HepG2 (cell line): ENCODE results near the gene ABCD1. TPM values are rescaled to one million over a fixed set of nuclear protein-coding genes. Genes with fewer than 3 reads are reported as not detected.

Experiments used
- ETV5 ChIP-seq: IDR thresholded peaks from 2 replicates; pipeline ENCODE4 v1.6.1; 2018; ENCODE audit warnings: missing biosample characterization, missing genetic modification reagents, inconsistent platforms, borderline replicate concordance
- FOXC1 ChIP-seq: sonication (generic); formaldehyde crosslinking; IDR thresholded peaks from 2 replicates; pipeline ENCODE4 v1.8.0; 2022; ENCODE audit warnings: mild to moderate bottlenecking, missing genetic modification reagents, borderline replicate concordance
- FOXP1 ChIP-seq, 2 experiments: fragments of 450-650 bp in 1 of 2; IDR thresholded peaks; 2 replicates each; pipeline ENCODE4 v1.6.1; 2017 to 2018; ENCODE audit warnings: antibody characterized with exemption in 1 of 2
- GATAD2A ChIP-seq: IDR thresholded peaks from 2 replicates; pipeline ENCODE4 v1.6.1; 2016
- NFKB2 ChIP-seq: sonication (generic); formaldehyde crosslinking; IDR thresholded peaks from 2 replicates; pipeline ENCODE4 v1.4.0; 2020; ENCODE audit warnings: missing genetic modification reagents, borderline replicate concordance
- NR2F6 ChIP-seq, 2 experiments: IDR thresholded peaks; 2 replicates each; pipeline ENCODE4 v1.6.1; 2016; ENCODE audit warnings: antibody characterized with exemption in 1 of 2, mild to moderate bottlenecking in 1 of 2
- PLSCR1 ChIP-seq: sonication (generic); formaldehyde crosslinking; IDR thresholded peaks from 2 replicates; pipeline ENCODE4 v1.5.0; 2020; ENCODE audit warnings: missing genetic modification reagents, mild to moderate bottlenecking, borderline replicate concordance
- POGK ChIP-seq: sonication (generic); formaldehyde crosslinking; conservative IDR thresholded peaks from 2 replicates; pipeline ENCODE4 v1.8.0; 2022; ENCODE audit warnings: mild to moderate bottlenecking, moderate library complexity, missing genetic modification reagents
- RXRB ChIP-seq: IDR thresholded peaks from 2 replicates; pipeline ENCODE4 v1.6.1; 2016; ENCODE audit warnings: borderline replicate concordance, missing genetic modification reagents, missing compliant biosample characterization
- TFDP2 ChIP-seq: sonication (generic); formaldehyde crosslinking; IDR thresholded peaks from 2 replicates; pipeline ENCODE4 v1.4.0; 2020; ENCODE audit warnings: missing genetic modification reagents
- ZNF205 ChIP-seq: IDR thresholded peaks from 2 replicates; pipeline ENCODE4 v1.6.1; 2018; ENCODE audit warnings: missing biosample characterization, missing genetic modification reagents
- ZNF275 ChIP-seq: sonication (generic); formaldehyde crosslinking; IDR thresholded peaks from 2 replicates; pipeline ENCODE4 v1.8.0; 2022; ENCODE audit warnings: missing genetic modification reagents, mild to moderate bottlenecking, inconsistent platforms, borderline replicate concordance
- ZNF33B ChIP-seq: sonication (generic); formaldehyde crosslinking; IDR thresholded peaks from 2 replicates; pipeline ENCODE4 v1.5.1; 2020; ENCODE audit warnings: mild to moderate bottlenecking, missing genetic modification reagents
- ZNF350 ChIP-seq: sonication (generic); formaldehyde crosslinking; IDR thresholded peaks from 2 replicates; pipeline ENCODE4 v1.4.0; 2020; ENCODE audit warnings: mild to moderate bottlenecking, low read depth, missing genetic modification reagents, borderline replicate concordance
- ZNF547 ChIP-seq: sonication (generic); formaldehyde crosslinking; IDR thresholded peaks from 2 replicates; pipeline ENCODE4 v1.5.1; 2020; ENCODE audit warnings: mild to moderate bottlenecking, missing genetic modification reagents
- ZNF569 ChIP-seq: sonication (generic); formaldehyde crosslinking; IDR thresholded peaks from 2 replicates; pipeline ENCODE4 v1.5.0; 2020; ENCODE audit warnings: mild to moderate bottlenecking, missing genetic modification reagents, moderate library complexity, borderline replicate concordance
- ZNF687 ChIP-seq: sonication (generic); formaldehyde crosslinking; IDR thresholded peaks from 2 replicates; pipeline ENCODE4 v1.5.1; 2020; ENCODE audit warnings: mild to moderate bottlenecking, missing genetic modification reagents, moderate library complexity
- ZZZ3 ChIP-seq: sonication (generic); formaldehyde crosslinking; IDR thresholded peaks from 2 replicates; pipeline ENCODE4 v1.4.0; 2020; ENCODE audit warnings: missing genetic modification reagents, mild to moderate bottlenecking, borderline replicate concordance
- polyA plus RNA-seq, 8 experiments: library from polyadenylated mRNA; depleted of rRNA in 3 of 8; stranded (reverse) in 7 of 8; unstranded in 1 of 8; fragments of >200 nt; fragmentation: Illumina TruSeq in 4 of 8; extraction: Trizol in 4 of 8; gene quantifications; 2 replicates each; pipeline versions ENCODE4 v1.2.1 to v1.2.3, GENCODE V29; 2011 to 2016; ENCODE audit warnings: low read depth in 4 of 8, missing spikeins in 1 of 8, mixed read lengths in 1 of 8; ENCODE audit not compliant: insufficient read depth in 1 of 8
- total RNA-seq, 5 experiments: library from RNA; depleted of rRNA; stranded (reverse); fragments of >200 nt; fragmentation: Illumina TruSeq; extraction: Trizol; gene quantifications; 2 replicates each; pipeline ENCODE4 v1.2.3, GENCODE V29; 2016; ENCODE audit warnings: low read depth in 1 of 5

The ABCD1 gene
- total and polyA plus RNA-seq, 2 of the 13 experiments (the other 11 are each of a cell fraction or from before 2014, with no cell fraction given): 11.4 to 15.9 TPM

- peak; percentile 36; the same call in 1 of the 2 replicates for TF ChIP-seq POGK (CRISPR knock-in tag)
- TF ChIP-seq FOXP1 (IDR thresholded peaks at IDR 0.05): no peak
- TF ChIP-seq FOXP1 (CRISPR knock-in tag; IDR thresholded peaks at IDR 0.05): peak; percentile 36; the same call in 1 of the 2 replicates
- TF ChIP-seq ZNF569 (CRISPR knock-in tag): no peak
- peak; percentile 44; the same call in 1 of the 2 replicates for TF ChIP-seq TFDP2
- 0 out of 2 replicates have a peak, but pooled peaks have one; percentile 47 for TF ChIP-seq ZNF547
- peak; percentile 58; the same call in 1 of the 2 replicates for TF ChIP-seq ZNF350 (CRISPR knock-in tag)
- peak; percentile 45; the same call in 1 of the 2 replicates for TF ChIP-seq NFKB2 (CRISPR knock-in tag)
- no peak for TF ChIP-seq ZZZ3 (CRISPR knock-in tag)
- TF ChIP-seq GATAD2A: peak; percentile 36; the same call in 1 of the 2 replicates
- peak; percentile 48; the same call in 1 of the 2 replicates for TF ChIP-seq FOXC1 (CRISPR knock-in tag)
- peak; percentile 99 for TF ChIP-seq ZNF687 (CRISPR knock-in tag)
- no peak for TF ChIP-seq ZNF205 (CRISPR knock-in tag)
- TF ChIP-seq PLSCR1 (CRISPR knock-in tag): no peak
- TF ChIP-seq ETV5 (CRISPR knock-in tag): peak; percentile 91
- TF ChIP-seq ZNF275: no peak
- 0 out of 2 replicates have a peak, but pooled peaks have one; percentile 59 for TF ChIP-seq ZNF33B
- peak; percentile 36; the same call in 1 of the 2 replicates for TF ChIP-seq RXRB (CRISPR knock-in tag)
- no peak for TF ChIP-seq NR2F6 (IDR thresholded peaks at IDR 0.05)
- TF ChIP-seq NR2F6 (CRISPR knock-in tag; IDR thresholded peaks at IDR 0.05): peak; percentile 38; the same call in 1 of the 2 replicates
Observed at GRCh38 chrX:153723351-153724251, 1.1 kb upstream of the ABCD1 start (continued).
